NCI-H1436 treated with DMSO at 0.1 percent for 48 hours (cell line): ENCODE measurements around the gene PTPRN2.

ENCODE experiments used
- DNase-seq: peaks from one replicate; lab custom pipeline; 2025; lab: John Stamatoyannopoulos, UW

Gene PTPRN2

DNA sequence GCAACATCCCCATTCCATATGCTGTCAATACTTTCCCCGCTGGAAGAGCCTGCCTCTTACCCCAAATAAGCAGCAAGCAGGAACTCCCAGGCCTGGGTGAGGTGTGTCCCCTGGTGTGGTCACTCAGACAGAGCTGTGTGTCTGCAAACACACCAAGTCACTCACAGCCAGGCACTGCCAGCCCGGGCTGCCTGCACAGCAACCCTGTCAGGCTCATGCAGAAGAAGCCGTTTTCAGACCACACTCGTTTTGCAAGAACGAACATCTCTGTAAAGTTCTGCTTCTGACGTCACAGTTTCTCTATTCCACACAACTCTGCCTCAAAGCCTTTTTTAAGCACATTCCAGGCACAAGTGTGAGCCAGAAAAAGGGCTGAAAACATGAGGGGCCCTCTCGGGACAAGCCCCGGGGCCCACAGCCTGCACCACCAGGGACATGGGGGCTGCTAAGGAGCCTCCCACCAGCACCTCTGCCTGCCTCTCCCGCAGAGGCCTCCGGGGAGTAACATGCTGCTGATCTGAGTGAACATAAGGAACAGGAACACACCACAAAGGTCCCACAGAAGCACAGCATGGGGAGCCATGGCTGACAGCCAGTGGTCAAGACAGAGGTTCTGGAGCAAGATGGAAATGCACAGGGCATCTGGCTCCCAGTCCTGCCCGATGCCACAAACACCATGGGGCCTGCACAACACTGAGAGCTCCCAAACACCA lies 11.4 kb downstream of the PTPRN2 start:
- no peak for DNase-seq

DNA sequence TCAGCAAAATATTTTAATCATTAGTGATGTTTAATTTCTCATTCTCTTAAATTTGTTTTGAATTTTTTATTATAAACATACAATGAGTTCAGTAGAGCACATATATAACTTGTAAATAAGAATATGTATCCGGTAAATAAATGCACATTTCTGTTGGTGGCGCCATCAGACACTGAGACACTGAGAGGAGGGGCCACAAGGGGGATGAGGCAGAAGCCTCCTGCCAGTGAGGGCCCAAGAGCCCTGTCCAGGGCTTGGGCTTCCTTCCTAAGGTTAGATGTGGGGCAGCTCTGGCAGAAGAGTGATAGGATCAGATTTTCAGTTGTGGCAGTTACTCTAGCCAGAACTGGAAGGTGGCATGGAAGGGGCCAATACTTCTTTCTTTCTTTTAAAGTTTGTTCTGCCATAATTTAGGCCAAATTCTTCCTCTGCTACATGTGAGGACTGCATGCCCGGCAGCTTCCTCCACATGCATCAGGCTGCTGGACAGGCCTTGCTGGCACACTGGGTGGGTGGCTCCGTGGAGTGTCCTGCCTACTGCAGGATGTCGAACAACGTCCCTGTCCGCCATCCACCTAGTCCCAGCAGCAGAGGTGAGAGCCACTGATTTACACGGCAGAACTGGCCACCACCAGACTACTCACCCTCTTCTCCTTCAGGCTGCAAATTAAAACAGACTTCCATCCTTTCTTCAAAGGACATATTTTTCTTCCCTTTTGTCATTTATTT lies 13.2 kb downstream of the PTPRN2 start:
- no peak for DNase-seq

DNA sequence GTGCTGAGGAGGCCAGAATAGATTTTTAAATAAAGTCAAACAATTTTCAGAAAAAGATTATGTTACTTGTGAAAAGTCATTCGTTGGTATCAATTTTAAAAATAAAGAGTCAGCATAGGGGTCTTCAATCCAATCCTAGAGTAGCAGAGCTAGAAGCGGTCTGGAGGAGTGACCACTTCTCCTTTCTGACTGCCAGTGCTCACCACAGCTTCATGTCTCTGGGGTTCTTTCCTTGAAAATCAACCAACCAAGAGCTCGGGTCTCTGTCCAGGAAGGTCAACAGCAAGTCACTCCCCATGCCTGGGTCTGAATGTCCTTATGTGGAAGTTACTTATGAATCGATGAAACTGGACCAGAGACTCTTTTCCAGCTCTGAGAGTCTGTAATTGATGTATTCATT lies 14.3 kb downstream of the PTPRN2 start:
- no peak for DNase-seq

DNA sequence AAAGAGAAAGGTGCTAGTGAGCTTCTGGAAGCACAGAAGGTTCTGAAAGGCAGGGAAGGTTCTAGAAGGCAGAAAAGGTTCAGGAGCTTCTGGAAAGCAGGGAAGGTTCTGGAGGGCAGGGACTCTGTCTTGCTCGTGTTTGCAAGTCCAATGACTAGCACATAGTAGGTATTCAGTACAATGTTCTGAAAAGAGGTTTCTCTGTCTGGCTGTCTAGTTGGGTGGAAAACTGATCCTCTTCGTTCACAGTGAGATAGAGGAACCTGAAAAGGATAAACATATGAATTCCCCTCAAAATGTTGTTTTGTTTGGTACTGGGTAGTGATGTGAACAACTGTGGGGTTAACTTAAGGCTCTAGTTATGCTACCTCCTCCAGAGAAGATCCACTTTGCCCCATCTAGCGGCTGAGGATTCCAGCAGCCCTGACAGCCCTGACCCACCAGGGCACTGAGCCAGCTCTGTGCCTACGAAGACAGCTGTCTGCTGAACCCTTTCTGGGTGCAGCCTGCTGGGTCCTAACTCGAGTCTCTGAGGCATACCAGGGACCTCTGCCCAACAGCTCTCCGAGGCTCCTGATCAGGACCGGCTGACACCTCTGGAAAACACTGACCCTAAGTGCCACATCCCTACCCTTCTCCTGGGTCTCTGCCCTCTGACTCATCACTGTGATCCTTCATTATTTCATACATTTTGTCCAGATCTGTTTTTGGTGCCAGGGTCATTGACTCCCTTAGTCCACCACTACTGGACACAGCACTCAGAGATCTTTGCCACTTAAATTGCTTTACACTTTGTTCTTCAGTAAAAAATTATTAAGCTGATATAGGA lies 15.4 kb downstream of the PTPRN2 start:
- no peak for DNase-seq

DNA sequence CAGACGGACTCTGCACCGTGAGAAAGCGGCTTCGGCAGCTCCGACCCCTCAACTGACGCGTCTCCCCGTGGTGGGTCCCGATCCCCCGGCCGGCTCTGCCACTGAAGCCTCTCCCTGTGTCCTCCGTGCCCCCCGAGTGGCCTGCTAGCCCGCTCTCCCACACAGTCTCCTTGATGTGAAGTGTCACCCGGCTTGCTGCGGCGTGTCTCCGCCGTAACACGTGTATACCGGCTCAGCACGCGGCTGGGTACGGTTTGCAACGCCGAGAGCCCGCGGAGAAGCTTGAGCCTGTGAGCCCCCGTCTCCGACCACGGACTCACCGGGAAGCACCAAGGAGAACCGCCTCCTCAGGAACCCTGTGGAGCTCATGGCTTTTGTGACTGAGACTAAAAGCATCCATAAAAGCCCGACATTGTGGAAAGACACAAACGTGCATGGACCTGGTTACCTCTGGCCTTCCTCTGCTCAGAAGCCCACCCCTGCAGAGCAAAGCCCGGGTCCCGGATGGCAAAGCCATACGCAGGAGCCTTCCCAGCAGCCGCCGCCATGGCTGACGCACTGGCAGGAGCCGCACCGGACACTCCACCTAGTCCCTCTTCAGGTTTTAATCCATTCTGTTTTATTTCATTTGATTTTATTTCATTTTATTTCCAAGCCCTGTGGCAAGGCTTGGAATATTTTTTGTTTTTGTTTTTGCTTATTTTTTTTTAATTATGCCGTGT lies 17.0 kb downstream of the PTPRN2 start:
- DNase-seq = no peak

DNA sequence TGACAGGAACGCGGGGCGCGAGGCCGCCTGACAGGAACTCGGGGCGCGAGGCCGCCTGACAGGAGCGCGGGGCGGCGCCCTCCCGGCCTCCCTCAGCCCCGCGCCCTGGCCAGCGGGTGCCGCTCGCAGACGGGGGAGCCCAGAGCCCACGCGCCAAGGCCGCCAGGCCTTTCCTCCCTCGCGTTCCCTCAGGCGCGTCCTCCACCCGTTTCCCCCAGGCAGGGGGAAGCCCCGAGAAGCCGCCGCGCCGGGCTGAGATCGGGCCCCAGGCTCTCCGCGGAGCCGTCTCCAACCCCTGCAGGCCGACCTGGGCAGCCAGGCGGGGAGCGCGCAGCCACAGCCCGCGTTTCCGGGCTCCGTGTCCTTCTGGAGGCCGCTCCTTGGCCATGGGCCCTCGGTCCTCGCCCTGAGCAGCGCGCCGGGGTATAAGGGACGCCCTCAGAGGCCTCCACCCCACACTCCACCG lies 17.7 kb downstream of the PTPRN2 start:
- no peak for DNase-seq

DNA sequence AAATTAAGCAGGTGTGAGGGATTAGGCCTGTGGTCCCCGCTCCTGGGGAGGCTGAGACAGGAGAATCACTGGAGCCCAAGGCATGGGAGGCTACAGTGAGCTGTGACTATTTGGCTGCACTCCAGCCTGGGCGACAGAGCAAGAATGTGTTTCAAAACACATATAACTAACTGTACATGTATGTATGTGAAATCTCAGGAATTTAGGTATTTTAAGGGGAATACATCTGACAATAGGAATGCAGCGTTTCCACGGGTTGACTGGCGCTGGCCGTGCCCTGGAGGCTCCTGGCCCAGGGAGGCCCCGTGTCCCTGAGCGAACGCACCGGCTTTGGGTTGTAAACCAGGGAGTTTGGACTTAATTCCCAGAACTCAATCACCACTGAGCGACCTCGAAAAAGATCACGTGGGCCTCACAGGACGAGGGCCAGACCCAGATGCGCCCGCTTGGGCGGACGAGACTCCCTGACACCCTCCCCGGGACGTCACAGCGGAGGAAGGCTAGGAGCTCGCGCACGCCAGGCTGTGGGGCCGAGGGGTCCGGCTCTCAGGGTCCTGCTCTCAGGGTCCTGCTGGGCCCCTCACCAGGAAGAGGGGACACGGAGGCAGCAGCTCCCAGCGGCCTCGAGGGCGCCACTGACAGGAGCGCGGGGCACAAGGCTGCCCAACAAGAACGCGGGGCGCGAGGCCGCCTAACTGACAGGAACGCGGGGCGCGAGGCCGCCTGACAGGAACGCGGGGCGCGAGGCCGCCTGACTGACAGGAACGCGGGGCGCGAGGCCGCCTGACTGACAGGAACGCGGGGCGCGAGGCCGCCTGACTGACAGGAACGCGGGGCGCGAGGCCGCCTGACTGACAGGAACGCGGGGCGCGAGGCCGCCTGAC lies 18.4 kb downstream of the PTPRN2 start:
- no peak for DNase-seq

DNA sequence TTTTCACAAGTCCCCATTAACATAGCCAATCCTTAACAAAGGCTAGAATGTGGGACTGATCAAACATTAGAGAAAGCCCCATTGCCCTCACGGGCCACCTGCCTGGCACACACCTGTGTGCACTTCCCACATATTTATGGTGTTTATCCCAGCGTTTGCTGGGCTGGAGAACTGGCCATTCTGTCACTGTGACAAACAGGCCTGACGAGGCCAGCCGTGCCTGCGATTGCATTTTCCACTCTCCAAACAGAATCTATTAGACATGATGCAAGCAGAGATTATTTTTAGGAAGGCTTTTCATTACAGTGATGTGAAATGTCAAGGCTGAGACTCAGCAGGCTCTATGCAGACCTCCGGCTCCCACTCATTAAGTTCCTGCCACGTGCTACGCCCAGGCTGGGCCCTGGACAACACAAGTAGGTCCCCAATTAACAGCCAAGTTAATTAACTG lies 20.4 kb downstream of the PTPRN2 start:
- DNase-seq = no peak

DNA sequence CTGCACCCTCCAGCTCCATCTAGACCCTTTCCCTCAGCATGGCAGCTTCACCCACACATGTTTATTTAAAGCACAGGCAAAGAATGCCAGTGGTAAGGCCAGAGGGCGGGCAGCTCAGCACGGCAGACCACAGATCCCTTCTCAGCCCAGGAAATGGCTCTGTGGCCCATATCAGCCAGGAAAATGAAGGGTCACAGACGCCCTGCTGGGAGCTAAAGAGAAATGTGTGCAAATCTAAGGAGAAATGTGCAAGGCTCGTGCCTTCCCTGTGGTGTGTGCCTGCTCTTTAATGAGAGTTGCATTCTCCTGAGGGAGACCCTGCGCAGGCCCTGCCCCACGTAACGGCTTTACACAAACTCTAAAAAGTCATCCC lies 23.0 kb downstream of the PTPRN2 start:
- DNase-seq = no peak

DNA sequence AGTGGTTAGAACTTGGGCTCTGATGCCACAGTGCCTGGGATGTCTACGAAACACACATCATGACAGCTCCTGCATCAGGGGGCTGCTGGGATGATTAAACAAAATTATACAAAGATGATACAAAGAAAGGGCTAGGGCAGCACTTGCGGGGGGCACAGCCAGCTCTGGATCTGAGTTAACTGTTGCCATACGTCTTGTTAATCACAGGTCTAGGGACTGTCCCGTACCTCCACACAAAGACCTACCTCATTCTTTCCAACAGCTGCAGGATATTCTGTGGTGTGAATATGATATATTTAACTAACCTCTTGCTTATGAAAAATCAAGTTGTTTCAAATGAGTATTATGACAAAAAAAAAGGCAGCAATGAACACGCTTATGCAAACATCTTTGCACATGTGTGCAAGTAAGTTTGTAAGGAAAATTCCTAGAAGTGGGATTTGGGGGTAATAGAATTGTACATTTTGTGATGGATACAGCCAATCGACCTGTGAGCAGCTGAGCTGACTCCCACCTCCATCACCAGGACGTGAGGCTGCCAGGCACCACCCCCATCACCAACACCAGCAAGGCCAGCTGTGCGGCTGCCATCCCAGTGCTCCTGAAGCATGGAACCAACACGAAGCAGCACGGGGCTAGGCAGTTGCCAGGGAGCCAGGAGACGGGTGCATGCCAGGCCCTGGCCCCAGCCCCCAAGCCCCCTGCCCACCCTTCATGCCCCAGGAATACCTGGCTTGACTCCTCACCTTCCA lies 23.5 kb downstream of the PTPRN2 start:
- DNase-seq = no peak

DNA sequence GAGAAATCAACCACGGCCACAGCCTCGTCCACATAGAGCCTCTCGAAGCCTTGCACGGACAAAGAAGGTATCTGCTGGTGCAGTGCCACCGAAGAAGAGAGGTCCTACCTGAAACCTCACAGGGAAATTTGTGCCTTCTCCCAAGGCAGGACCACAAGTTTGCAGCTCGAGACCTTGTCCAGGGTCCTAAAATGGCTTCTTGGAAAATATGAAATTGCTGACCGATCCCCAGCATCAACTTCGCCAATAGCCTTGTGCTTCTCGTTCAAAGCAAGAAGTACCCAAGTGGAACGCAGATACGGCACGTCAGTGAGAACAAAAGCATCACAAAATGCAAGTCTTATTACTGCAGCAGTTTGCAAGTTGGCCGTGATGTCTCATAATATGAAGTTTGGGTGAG lies 24.6 kb downstream of the PTPRN2 start:
- DNase-seq = no peak

DNA sequence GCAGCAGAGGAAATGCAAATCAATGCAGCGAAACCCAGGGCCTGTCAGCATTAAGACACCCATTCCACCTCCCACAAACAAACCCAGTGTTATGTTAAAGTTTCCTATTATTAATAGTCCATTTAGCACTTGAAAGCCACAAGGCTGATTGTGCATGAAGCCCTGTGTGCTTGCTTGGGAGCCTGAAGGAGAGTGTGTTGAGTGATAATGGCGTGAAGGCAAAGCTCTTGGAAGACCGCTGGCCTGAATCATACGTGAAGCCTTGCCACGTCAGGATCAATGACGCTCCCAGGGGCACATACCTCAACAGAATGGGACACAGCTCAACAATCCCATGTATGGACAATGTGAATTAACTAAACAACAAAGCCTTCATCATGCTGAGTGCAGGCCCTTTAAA lies 25.1 kb downstream of the PTPRN2 start:
- DNase-seq = no peak

DNA sequence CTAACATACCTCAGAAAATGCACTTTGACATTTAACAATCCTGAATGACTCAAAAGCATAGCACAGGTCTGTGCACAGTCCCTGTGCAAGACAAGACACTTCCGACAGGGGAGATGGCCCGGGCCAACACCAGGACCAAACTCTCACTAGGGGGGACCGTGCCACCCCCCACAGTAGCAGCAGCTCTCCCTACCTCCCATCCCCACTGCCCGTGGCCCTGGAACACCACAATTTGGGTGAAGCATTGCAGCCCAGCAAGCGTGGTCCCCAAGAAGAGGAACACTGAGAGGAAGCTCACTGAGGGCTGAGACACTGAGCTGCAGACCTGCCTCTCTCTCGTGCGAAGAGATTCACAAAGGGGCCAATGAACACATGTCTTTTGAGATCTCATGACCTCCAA lies 26.0 kb downstream of the PTPRN2 start:
- DNase-seq = no peak

DNA sequence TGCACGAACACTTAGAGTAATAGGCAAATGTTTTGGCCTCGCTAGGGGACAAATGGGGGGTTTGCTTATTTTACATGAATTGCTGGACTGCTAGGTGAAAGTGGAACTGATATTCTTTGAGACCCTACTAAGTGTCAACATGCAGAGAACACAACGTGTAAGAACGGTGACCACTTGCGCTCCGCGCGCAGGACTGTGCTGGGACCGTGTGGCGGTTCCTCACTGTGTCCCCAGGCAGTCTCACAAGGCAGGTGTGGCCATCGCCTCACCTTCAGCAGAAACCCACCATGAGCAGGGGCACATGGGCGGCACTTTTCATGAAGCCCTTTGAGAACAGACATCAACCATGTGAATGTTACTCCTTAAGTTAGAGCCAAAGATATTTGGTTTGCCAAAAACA lies 27.2 kb downstream of the PTPRN2 start:
- no peak for DNase-seq

DNA sequence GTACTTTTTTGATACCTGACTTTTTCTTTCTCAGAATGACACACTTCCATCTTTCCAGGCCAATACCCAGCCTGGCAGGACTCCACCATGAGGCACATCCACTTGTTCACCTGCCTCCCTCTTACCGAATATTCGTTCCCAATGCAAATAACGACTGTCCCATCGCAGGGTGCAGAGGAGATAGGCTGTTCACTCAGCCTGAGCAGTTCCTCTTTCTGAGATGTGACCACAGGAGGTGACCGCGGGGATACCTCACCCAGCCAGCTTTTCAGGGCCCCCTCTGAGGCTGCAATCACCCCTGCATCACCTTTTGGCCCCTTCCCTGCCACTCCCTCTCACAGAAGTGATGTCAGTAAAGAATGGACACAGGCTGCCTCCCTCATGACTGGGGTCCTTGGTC lies 28.3 kb downstream of the PTPRN2 start:
- no peak for DNase-seq

DNA sequence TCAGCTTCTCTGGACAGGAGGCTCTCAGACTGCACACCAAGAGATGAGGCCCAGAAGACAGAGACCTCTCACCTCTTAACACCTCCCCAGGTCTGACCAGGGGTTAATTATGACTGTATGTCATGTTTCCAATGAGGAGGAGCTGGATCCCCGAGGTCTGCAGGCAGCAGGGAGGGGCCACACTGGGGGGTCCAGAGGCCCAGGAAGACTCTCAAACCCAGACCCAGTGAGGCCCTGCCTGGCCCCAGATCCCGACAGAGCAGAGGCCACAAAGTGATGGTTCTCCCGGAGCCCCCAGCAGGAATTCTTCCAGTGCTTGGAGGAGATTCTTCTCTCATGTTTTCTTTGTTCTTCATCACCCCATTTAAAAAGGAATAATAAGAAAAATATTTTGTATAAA lies 28.8 kb downstream of the PTPRN2 start:
- no peak for DNase-seq

DNA sequence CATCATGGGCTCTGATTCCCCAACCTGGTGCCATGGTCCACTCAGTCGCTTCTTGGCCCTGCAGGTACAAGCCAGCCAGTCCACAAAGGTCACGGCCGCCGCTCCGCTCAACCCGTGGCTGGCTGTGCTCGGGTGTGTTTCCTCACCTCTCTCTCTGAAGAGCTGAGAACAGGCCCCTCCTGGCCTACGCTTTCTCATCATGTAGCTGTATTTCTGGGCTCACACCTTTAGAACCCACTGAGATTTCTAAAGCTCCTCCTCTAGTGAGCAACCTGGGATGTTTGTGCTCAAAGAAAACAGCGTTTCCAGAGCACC lies 30.2 kb downstream of the PTPRN2 start:
- DNase-seq = no peak

DNA sequence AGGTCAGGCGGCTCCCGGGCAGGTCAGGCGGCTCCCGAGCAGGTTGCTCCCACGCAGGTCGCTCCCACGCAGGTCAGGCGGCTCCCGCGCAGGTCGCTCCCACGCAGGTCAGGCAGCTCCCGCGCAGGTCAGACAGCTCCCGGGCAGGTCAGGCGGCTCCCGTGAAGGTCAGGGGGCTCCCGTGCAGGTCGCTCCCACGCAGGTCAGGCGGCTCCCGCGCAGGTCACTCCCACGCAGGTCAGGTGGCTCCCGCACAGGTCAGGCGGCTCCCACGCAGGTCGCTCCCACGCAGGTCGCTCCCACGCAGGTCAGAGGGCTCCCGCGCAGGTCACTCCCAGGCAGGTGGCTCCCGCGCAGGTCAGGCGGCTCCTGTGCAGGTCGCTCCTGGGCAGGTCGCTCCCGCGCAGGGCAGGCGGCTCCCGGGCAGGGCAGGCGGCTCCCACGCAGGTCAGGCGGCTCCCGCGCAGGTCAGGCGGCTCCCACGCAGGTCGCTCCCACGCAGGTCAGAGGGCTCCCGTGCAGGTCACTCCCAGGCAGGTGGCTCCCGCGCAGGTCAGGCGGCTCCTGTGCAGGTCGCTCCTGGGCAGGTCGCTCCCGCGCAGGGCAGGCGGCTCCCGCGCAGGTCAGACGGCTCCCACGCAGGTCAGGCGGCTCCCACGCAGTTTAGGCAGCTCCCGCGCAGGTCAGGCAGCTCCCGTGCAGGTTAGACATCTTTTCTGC lies 30.7 kb downstream of the PTPRN2 start:
- DNase-seq = no peak

DNA sequence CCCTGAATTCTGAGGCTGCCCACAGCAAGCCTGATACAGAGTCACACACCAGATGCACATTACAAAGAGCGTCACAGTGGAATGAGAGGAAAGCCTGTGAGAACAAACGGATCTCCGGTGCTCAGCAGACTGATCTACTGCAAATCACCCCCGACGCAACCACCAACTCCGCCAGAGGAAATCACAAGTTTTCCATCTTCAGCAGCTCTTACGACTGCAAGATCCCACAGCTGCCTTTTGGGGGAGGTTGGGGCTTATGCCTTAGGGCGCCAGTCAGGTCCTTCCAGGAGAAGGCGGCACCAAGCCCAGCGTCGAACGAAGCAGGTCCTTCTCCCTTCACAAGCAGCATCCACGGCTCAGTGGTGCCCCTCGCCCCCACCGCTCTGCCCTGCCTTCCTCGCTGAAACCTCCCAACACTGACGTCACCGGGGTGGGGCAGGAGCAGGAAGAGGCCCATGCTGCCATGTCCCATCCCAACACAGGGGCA lies 32.5 kb downstream of the PTPRN2 start:
- no peak for DNase-seq
